Activated CD4-positive, alpha-beta T cell treated with anti-CD3 and anti-CD28 coated beads, Interleukin-2, amount 50 U/mL, for 48 hours (primary cell): ENCODE measurements around the gene RASA4B.
A peak's percentile ranks its signal among the peaks of the same experiment; 100 is the strongest.
"Not testable (repeated sequence)": the region's sequence is repeated elsewhere in the genome, so short reads cannot be mapped to it uniquely, and the experiment has no call there.

Source experiments
- DNase-seq, 2 experiments: peaks; one replicate each; pipeline ENCODE4 v3.0.0-alpha.2; 2020

RASA4B gene

GRCh38 chr7:102472126-102473041 is 45.2 kb downstream of the RASA4B start:
- DNase-seq = no peak

GRCh38 chr7:102471791-102472125 is 45.8 kb downstream of the RASA4B start:
- no peak for DNase-seq

- DNase-seq = no peak
These were observed 47.4 kb downstream of the RASA4B start for GRCh38 chr7:102469972-102470825.

GRCh38 chr7:102469351-102469971 is 48.1 kb downstream of the RASA4B start:
- DNase-seq = no peak

- no peak for DNase-seq
These were observed 48.9 kb downstream of the RASA4B start for GRCh38 chr7:102468478-102469350.

- DNase-seq = no peak
These were observed 49.7 kb downstream of the RASA4B start for GRCh38 chr7:102467581-102468477.

GRCh38 chr7:102466097-102466496 is 51.5 kb downstream of the RASA4B start:
- no peak for DNase-seq

GRCh38 chr7:102464577-102465280 is 52.8 kb downstream of the RASA4B start, which contains the start of the genes ALKBH4 and LRWD1:
ALKBH4 (minus strand) TSS chr7:102464863; CDS start chr7:102464836, 27 bp downstream.
LRWD1 (plus strand) TSS chr7:102464984; CDS start chr7:102465081, 97 bp downstream.
- peak; percentile 97 for DNase-seq

GRCh38 chr7:102463841-102464576 is 53.6 kb downstream of the RASA4B start:
- DNase-seq = peak in 1 of 2 experiments; percentile 20

- DNase-seq = no peak
These were observed 57.1 kb downstream of the RASA4B start for GRCh38 chr7:102460467-102460866.

- DNase-seq = no peak
These were observed 58.2 kb downstream of the RASA4B start for GRCh38 chr7:102459221-102459844.

- DNase-seq = no peak
These were observed 60.1 kb downstream of the RASA4B start for GRCh38 chr7:102457352-102457924.

- DNase-seq = no peak
These were observed 61.2 kb downstream of the RASA4B start for GRCh38 chr7:102456327-102456726.

- no peak for DNase-seq
These were observed 62.0 kb downstream of the RASA4B start for GRCh38 chr7:102455596-102455995.

- DNase-seq = not testable (repeated sequence)
These were observed 62.6 kb downstream of the RASA4B start for GRCh38 chr7:102454932-102455331.

GRCh38 chr7:102454468-102454867 is 63.1 kb downstream of the RASA4B start:
- DNase-seq = no peak

- DNase-seq = no peak
These were observed 64.3 kb downstream of the RASA4B start for GRCh38 chr7:102453319-102453718.

GRCh38 chr7:102452451-102452850 is 65.1 kb downstream of the RASA4B start:
- DNase-seq = no peak
